Stimulated activated naive CD8-positive, alpha-beta T cell treated with anti-CD3 and anti-CD28 coated beads, Interleukin-15, Interleukin-2, amounts not matched to agents 100 U/mL and 50 U/mL, for 24 hours (primary cell): ENCODE measurements around the gene PNPLA6.

Experiments
- ATAC-seq: fragments of 150-1000 bp; cut with Tn5 transposase; one replicate; pipeline ENCODE4 v1.10.0; 2021
- DNase-seq: peaks from one replicate; pipeline ENCODE4 v3.0.0; 2021

Gene PNPLA6

GRCh38 chr19:7515645-7516151 is 19.8 kb upstream of the PNPLA6 start, which contains the start of gene ZNF358:
TSS of gene ZNF358 (plus strand) at chr19:7516103. CDS start at chr19:7519243, 3,140 bp downstream.
- ATAC-seq (peak; percentile 65), DNase-seq (peak; percentile 67)

- DNase-seq (no peak), ATAC-seq (no peak)
Observed at GRCh38 chr19:7516333-7516732, 19.2 kb upstream of the PNPLA6 start.

GRCh38 chr19:7516878-7517277 is 18.6 kb upstream of the PNPLA6 start:
- ATAC-seq (no peak), DNase-seq (no peak)

GRCh38 chr19:7519361-7520130 is 16.0 kb upstream of the PNPLA6 start:
- ATAC-seq (no peak), DNase-seq (no peak)

- DNase-seq = no peak
- no peak for ATAC-seq
Observed at GRCh38 chr19:7520131-7521051, 15.1 kb upstream of the PNPLA6 start.

- DNase-seq (no peak), ATAC-seq (no peak)
Observed at GRCh38 chr19:7521551-7522071, 13.9 kb upstream of the PNPLA6 start.

- DNase-seq = peak; percentile 100
- ATAC-seq = peak; percentile 89
Observed at GRCh38 chr19:7522072-7522922, 13.2 kb upstream of the PNPLA6 start, which contains the start of gene MCOLN1. TSS of gene MCOLN1 (plus strand) at chr19:7522624. CDS start at chr19:7522751, 127 bp downstream.

GRCh38 chr19:7522923-7523667 is 12.4 kb upstream of the PNPLA6 start:
- no peak for DNase-seq
- ATAC-seq = no peak

GRCh38 chr19:7524523-7524922 is 11.0 kb upstream of the PNPLA6 start:
- DNase-seq (no peak), ATAC-seq (no peak)

GRCh38 chr19:7524992-7525739 is 10.4 kb upstream of the PNPLA6 start:
- no peak for ATAC-seq
- no peak for DNase-seq

- ATAC-seq = no peak
Observed at GRCh38 chr19:7526059-7526929, 9.2 kb upstream of the PNPLA6 start.

GRCh38 chr19:7527516-7528191 is 7.9 kb upstream of the PNPLA6 start:
- ATAC-seq (no peak), DNase-seq (no peak)

More at GRCh38 chr19:7526059-7526929, 9.2 kb upstream of the PNPLA6 start:
- DNase-seq = no peak

- ATAC-seq (no peak), DNase-seq (no peak)
Observed at GRCh38 chr19:7528192-7528519, 7.4 kb upstream of the PNPLA6 start.

- no peak for DNase-seq
- no peak for ATAC-seq
Observed at GRCh38 chr19:7528522-7529245, 6.8 kb upstream of the PNPLA6 start.

- ATAC-seq (no peak), DNase-seq (no peak)
Observed at GRCh38 chr19:7529246-7529600, 6.3 kb upstream of the PNPLA6 start.

- DNase-seq (no peak), ATAC-seq (no peak)
Observed at GRCh38 chr19:7529610-7530490, 5.7 kb upstream of the PNPLA6 start.
